ENCODE measurements around the gene CLIP4.

The CLIP4 gene

DNA sequence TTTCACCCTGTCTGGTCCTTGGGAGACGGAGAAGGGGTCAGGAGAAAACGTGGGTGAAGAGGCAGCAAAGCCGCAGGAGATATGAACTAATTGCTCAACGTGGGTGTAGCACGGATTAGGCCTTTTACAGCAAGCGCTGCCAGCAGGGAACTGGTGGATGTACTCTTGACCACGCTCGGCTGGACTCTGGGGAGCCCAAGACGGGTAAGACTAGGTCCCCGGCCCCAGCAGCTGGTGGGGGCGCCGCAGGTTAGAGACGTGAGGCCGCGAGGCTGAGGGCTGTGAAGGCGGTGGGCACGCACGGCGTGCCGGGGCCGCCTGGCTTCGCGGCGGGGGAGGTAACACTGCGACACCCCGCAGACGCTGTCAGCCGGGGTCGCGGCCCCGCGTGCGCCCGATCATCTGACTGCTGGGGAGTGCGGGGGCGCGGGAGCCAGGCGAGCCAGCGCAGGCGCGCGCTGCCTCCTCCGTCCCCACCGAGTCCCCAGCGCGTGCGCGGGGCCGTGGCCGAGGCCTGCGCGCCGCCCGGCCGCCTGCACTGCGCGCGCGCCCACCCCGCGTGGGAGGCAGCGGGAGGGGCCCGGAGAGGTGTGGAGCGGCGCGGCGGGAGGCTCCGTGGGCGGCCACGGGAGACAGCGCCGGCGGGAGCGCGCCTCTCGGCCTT is at the start of gene CLIP4:
Gene CLIP4, plus strand, starts transcription at position 470 of the 664 bp plus-strand sequence. CDS start 5,974 bp downstream, outside the sequence.
- DNase-seq (ENCODE audit: low spot score in 2 of 2) = peak in 1 of 2 experiments; percentile 49
- Histone ChIP-seq H3K27me3 (ENCODE audit: low read depth) (no peaks in the 10 kb centered on the region), H3K9me3 (no peaks in the 10 kb centered on the region), H3K36me3 (replicated peaks) (no peaks in the 10 kb centered on the region), H3K4me3 (peak within 1 kb of the TSS; percentile 38), H3K4me1 (peaks cover 22% of the 10 kb centered on the region)
- in situ Hi-C loops (cut with MboI; ENCODE audit: low sequenced_read_pairs) = no loop called here

- in situ Hi-C loops (cut with MboI; ENCODE audit: low sequenced_read_pairs) = no loop called here
- Histone ChIP-seq H3K27me3 (ENCODE audit: low read depth) (no peaks in the 10 kb centered on the region), H3K4me3 (no peak overlapping the region), H3K36me3 (replicated peaks) (no peaks in the 10 kb centered on the region), H3K4me1 (peaks cover 19% of the 10 kb centered on the region), H3K9me3 (no peaks in the 10 kb centered on the region)
- no peak for DNase-seq (ENCODE audit: low spot score in 2 of 2)
These were observed 48.8 kb upstream of the CLIP4 start for GRCh38 chr2:29066271-29066860.

DNA sequence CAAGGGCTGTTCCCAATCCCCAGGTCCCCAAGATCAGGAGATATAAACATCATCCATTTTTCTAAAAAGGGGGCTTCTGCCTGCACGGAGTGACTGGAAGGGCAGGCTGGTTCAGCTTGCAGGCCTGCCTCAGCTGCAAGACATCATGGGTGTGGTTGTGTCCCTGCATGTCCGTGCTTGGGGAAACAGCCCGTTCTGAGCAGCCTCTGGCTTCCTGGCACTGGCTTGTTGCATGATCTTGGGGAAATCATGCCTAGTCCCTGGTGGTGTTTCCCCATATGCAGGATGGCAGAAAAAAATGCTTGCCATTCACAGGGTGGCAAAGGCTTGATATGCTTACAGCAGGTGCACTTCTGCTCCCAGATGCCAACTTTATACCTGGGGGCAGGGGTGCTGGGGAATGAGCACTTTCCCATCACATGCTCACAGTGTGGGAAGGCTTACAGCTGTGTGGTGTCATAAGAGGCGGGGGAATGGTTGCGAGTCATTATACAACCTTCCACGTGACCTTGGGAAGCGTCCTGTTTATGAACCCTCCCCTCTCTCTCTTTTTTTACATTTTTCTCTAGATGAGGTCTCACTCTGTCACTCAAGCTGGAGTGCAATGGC is 48.1 kb upstream of the CLIP4 start:
- Histone ChIP-seq H3K27me3 (ENCODE audit: low read depth) (no peaks in the 10 kb centered on the region), H3K4me1 (peaks cover 19% of the 10 kb centered on the region), H3K9me3 (no peaks in the 10 kb centered on the region), H3K4me3 (no peak overlapping the region), H3K36me3 (replicated peaks) (no peaks in the 10 kb centered on the region)
- in situ Hi-C loops (cut with MboI; ENCODE audit: low sequenced_read_pairs) = no loop called here
- no peak for DNase-seq (ENCODE audit: low spot score in 2 of 2)

DNA sequence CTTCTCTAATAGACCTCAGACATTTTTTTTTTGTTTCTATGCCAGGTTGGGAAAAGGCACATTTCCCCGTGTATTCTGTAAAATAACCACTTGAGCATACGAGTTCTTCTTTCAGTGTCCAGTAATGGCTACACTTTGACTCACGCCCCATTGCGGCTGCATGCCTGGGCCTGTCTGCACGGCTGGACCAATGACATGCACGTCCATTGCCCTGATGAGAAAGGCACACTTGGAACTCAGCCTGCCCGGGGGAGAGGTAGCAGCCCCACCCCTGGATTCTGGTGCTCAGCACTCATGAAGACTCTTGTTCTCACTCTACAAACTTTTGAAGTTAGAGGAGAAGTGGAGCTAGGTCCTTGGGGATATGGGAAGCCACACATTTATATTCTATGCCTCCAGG is 46.7 kb upstream of the CLIP4 start:
- H3K9me3 ChIP-seq = no peaks in the 10 kb centered on the region
- DNase-seq (ENCODE audit: low spot score in 2 of 2) = no peak
- in situ Hi-C loops (cut with MboI; ENCODE audit: low sequenced_read_pairs) = no loop called here
- peaks cover 14% of the 10 kb centered on the region for H3K4me1 ChIP-seq
- no peaks in the 10 kb centered on the region for H3K36me3 ChIP-seq (replicated peaks)
- no peak overlapping the region for H3K4me3 ChIP-seq
- H3K27me3 ChIP-seq (ENCODE audit: low read depth) = no peaks in the 10 kb centered on the region

- H3K4me1 ChIP-seq = no peaks in the 10 kb centered on the region
- no peak overlapping the region for H3K4me3 ChIP-seq
- H3K27me3 ChIP-seq (ENCODE audit: low read depth) = no peaks in the 10 kb centered on the region
- H3K9me3 ChIP-seq = no peaks in the 10 kb centered on the region
- in situ Hi-C loops (cut with MboI; ENCODE audit: low sequenced_read_pairs) = no loop called here
- no peak for DNase-seq (ENCODE audit: low spot score in 2 of 2)
- no peaks in the 10 kb centered on the region for H3K36me3 ChIP-seq (replicated peaks)
These were observed 44.7 kb upstream of the CLIP4 start for GRCh38 chr2:29070526-29070925.

- in situ Hi-C loops (cut with MboI; ENCODE audit: low sequenced_read_pairs) = no loop called here
- DNase-seq (ENCODE audit: low spot score in 2 of 2) = no peak
- Histone ChIP-seq H3K27me3 (ENCODE audit: low read depth) (no peaks in the 10 kb centered on the region), H3K4me1 (no peaks in the 10 kb centered on the region), H3K4me3 (no peak overlapping the region), H3K9me3 (no peaks in the 10 kb centered on the region), H3K36me3 (replicated peaks) (no peaks in the 10 kb centered on the region)
These were observed 43.9 kb upstream of the CLIP4 start for GRCh38 chr2:29071032-29071975.

DNA sequence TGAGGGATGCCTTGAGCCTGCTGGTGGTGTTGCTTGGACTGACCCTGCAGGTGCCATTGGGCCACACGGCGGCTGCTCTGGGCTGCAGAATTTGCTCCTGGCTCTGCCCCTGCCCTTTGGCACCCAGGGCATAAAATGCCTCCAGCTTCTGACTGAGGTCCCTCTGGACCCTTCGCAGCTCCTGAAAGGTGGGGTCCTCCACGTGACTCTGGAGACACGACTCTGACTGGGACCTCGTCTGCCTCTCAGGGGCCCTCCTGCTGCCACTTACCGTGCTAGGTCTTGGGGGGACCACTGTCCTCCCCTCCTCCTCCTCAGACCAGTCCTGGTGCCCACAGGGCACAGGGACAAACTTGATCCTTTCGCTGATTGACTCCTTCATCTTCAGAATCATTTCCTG is 43.0 kb upstream of the CLIP4 start:
- no peak overlapping the region for H3K4me3 ChIP-seq
- in situ Hi-C loops (cut with MboI; ENCODE audit: low sequenced_read_pairs) = no loop called here
- no peaks in the 10 kb centered on the region for H3K9me3 ChIP-seq
- H3K36me3 ChIP-seq (replicated peaks) = no peaks in the 10 kb centered on the region
- DNase-seq (ENCODE audit: low spot score in 2 of 2) = no peak
- no peaks in the 10 kb centered on the region for H3K27me3 ChIP-seq (ENCODE audit: low read depth)
- H3K4me1 ChIP-seq = no peaks in the 10 kb centered on the region

DNA sequence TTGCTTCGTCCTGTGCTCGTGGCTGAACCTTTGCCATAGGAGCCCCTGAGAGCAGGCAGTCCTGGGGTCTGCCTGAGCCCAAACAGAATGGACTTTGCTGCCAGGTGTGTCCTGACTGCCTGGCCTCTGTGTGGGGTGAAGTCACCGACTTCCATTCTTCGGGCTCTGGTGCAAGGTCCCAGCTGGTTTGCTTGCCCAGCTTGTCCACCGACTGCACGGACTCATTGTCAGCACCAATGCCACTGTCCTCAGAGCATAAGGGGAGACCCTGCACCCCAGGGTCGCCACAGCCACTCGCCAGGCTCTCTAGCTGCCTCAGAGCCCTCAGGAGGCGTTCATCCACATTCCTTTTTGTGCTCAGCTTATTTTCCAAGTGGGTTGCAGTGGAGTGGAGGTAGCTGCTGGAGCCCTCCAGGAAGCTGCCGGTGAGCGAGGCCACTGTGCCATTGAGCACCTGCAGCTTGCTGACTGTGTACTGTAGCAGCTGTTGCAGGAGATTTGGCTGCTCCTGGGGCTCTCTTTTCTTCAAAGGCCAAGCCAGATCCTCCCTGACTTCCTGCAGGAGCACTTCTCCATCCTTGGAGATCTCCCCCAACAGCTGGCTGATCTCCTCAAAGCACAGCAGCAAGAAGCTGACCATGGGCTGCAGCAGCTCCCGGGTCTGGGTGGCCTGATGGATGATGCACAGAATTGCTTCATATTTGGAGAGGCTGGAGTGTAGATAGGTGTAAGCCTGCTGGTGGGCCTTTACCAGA is 42.1 kb upstream of the CLIP4 start:
- Histone ChIP-seq H3K4me3 (no peak overlapping the region), H3K27me3 (ENCODE audit: low read depth) (no peaks in the 10 kb centered on the region), H3K9me3 (no peaks in the 10 kb centered on the region), H3K36me3 (replicated peaks) (no peaks in the 10 kb centered on the region), H3K4me1 (no peaks in the 10 kb centered on the region)
- DNase-seq (ENCODE audit: low spot score in 2 of 2) = no peak
- in situ Hi-C loops (cut with MboI; ENCODE audit: low sequenced_read_pairs) = no loop called here

DNA sequence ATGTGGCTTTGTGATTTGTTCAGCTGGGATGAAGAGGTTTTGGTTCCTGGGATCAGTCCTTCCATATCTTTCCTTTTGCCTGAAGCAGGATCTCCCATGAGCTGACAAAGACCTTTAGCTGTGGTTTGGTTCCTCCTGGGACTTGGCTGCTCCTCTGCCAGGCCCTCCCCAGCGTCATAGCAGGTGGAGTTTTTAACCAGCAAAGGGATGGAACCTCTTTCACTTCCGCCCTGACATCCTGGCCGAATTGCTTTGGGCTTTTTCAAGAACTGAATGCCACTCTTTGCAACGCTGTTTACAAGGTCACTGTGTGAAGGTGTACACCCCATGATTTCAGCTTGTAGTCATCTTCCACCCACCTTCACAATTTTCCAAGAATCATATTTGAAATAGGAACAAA is 41.3 kb upstream of the CLIP4 start:
- in situ Hi-C loops (cut with MboI; ENCODE audit: low sequenced_read_pairs) = no loop called here
- H3K4me1 ChIP-seq = no peaks in the 10 kb centered on the region
- no peak for DNase-seq (ENCODE audit: low spot score in 2 of 2)
- no peaks in the 10 kb centered on the region for H3K27me3 ChIP-seq (ENCODE audit: low read depth)
- no peaks in the 10 kb centered on the region for H3K9me3 ChIP-seq
- no peaks in the 10 kb centered on the region for H3K36me3 ChIP-seq (replicated peaks)
- H3K4me3 ChIP-seq = no peak overlapping the region

GRCh38 chr2:29074411-29074810 is 40.8 kb upstream of the CLIP4 start, which contains the start of gene PCARE:
Gene PCARE, minus strand, starts transcription at chr2:29074523. Its CDS starts 262 bp downstream, at chr2:29074261.
- in situ Hi-C loops (cut with MboI; ENCODE audit: low sequenced_read_pairs) = no loop called here
- no peaks in the 10 kb centered on the region for H3K27me3 ChIP-seq (ENCODE audit: low read depth)
- no peak within 1 kb of the TSS for H3K4me3 ChIP-seq
- H3K36me3 ChIP-seq (replicated peaks) = no peaks in the 10 kb centered on the region
- no peaks in the 10 kb centered on the region for H3K4me1 ChIP-seq
- no peaks in the 10 kb centered on the region for H3K9me3 ChIP-seq
- DNase-seq (ENCODE audit: low spot score in 2 of 2) = no peak

GRCh38 chr2:29075894-29076705 is 39.1 kb upstream of the CLIP4 start:
- in situ Hi-C loops (cut with MboI; ENCODE audit: low sequenced_read_pairs) = no loop called here
- DNase-seq (ENCODE audit: low spot score in 2 of 2) = no peak

DNA sequence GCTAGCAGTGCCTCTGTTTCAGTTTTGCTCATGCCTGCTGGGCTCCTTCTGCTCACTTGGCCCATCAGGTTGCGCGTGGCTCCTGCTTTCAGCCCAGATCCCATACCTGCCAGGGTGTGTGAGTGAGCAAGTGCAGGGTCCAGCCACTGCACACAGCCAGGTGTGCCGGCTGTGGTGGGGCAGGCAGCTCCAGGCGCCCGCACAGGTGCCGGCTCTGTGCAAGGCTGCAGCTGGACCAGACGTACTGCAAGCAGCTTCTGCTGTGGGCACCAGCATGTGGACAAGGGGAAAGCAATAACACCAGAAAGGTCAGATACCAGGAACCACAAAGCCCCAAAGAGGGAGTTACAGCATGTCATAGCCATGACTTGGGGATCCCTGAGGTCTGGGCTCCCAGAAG is 35.3 kb upstream of the CLIP4 start:
- in situ Hi-C loops (cut with MboI; ENCODE audit: low sequenced_read_pairs) = no loop called here
- H3K27me3 ChIP-seq (ENCODE audit: low read depth) = no peaks in the 10 kb centered on the region
- peaks cover 6% of the 10 kb centered on the region; the same call in 1 of the 2 replicates for H3K9me3 ChIP-seq
- no peak for DNase-seq (ENCODE audit: low spot score in 2 of 2)
- no peaks in the 10 kb centered on the region for H3K4me1 ChIP-seq
- H3K4me3 ChIP-seq = no peak overlapping the region
- H3K36me3 ChIP-seq (replicated peaks) = no peaks in the 10 kb centered on the region

More at GRCh38 chr2:29075894-29076705, 39.1 kb upstream of the CLIP4 start:
- Histone ChIP-seq H3K4me3 (no peak overlapping the region), H3K9me3 (peaks cover 6% of the 10 kb centered on the region; the same call in 1 of the 2 replicates), H3K4me1 (no peaks in the 10 kb centered on the region), H3K27me3 (ENCODE audit: low read depth) (no peaks in the 10 kb centered on the region), H3K36me3 (replicated peaks) (no peaks in the 10 kb centered on the region)
